Measurements from ENCODE around the gene ANGEL1.

The ANGEL1 gene, protein sequence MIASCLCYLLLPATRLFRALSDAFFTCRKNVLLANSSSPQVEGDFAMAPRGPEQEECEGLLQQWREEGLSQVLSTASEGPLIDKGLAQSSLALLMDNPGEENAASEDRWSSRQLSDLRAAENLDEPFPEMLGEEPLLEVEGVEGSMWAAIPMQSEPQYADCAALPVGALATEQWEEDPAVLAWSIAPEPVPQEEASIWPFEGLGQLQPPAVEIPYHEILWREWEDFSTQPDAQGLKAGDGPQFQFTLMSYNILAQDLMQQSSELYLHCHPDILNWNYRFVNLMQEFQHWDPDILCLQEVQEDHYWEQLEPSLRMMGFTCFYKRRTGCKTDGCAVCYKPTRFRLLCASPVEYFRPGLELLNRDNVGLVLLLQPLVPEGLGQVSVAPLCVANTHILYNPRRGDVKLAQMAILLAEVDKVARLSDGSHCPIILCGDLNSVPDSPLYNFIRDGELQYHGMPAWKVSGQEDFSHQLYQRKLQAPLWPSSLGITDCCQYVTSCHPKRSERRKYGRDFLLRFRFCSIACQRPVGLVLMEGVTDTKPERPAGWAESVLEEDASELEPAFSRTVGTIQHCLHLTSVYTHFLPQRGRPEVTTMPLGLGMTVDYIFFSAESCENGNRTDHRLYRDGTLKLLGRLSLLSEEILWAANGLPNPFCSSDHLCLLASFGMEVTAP

DNA sequence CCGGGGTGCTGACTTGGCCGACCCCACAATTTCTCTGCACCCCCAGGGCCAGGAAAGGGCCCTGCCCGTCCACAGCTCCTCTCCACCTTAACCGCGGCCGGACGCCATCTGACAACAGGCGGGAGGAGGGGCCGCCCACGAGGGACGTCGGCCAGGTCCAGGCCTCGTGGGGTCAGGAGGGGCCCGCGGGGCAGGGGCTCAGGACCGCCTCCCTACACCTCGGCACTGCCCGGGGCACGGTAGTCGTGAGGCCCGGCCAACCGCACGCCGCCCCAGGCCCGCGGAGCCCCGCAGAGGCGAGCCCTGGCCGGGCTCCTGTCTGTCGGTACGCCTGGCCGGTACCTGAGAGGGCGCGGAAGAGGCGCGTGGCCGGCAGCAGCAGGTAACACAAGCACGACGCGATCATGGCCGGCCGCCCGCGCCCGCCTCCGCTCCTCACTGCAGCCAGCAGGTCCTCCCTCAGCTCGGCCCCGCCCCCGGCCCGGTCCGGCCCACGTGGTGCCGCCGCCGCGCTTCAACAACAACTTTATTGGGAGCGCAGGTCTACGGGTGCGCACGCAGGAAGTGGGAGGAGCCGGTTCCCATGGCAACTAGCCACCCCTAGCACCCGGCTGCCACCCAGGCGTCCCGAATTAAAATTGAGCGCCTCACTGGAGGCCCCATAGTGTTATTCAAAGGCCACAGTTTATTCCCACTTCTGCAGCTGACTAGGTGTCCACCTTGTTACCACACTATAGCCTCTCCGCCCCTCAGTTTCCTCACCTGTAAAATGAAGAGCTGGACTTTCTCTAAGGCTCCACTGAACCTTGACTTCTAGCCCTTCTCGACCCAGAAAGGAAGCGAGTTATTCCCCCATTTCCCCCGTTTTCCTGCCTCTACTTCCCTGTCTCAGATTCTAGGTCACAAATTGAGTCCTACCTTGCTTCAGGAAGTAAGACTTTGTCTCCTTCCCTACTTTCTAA, at the start of gene ANGEL1:
TSS of gene ANGEL1 (minus strand) at position 461 of the 962 bp plus-strand sequence. CDS start at position 406, 55 bp downstream.
- peak; percentile 97 for DNase-seq

DNA sequence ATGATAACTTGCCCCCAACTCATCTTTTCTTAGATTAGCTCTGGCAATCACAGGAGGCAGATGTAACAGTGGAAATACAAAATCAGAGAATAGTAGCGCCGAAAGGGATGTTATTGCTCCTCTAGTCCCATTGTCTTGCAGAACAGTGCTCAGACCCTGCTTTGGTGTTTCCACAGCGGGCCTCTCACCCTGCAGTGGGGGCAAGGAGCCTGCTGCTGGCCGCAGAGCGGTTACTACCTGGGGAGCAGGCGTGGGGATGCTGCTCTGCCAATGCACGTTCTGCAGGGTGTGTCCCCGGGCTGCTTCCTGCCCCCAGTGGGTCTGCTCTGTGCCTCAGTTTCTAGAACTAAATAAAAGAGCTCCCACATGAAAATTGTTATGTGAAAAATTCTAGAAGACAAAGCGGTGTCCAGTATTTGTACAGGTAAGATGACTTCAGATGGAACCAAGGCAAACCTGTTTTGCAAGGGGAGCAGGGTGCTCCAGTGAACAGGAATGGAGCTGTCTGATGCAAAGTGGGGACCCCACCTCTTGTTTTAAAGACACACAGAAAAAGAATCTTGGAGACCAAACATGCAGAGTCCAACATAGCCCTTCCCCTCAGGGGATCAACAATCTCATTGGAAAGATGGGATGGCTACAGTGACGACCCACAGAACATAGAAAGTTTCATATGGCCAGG, 49.0 kb upstream of the ANGEL1 start:
- DNase-seq, result no peak

DNA sequence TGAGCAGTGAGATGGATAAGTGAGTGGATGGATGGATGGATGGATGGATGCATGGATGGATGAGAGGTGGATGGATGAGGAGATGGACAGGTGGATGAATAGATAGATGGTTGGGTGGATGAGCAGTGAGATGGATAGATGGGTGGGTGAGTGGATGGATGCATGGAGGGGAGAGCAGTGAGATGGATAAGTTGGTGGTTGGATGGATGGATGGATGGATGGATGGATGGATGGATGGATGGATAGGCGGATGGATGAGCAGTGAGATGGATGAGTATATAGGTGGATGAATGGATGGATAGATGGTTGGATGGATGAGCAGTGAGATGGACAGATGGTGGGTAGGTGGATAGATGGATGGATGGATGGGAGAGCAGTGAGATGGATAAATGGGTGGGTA, 44.1 kb upstream of the ANGEL1 start:
- no peak for DNase-seq

DNA sequence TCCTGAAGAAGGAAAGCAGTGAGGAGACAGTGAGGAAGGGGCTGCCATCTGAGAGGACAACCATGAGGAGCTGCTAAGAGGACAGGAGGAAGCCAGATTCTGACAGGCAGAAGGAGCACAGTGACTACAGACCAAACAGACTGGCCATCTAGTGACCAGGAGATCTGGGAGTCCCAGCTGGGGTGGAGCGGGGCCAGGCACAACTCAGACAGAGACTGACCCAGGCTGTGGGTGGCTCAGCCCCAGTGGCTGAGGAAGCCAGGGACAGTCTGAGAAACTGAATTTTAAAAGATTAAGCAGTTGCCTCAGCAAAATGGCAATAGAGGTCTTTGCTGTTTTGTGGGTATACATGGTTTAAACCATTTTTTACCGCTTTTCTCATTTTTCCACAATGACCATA, 42.4 kb upstream of the ANGEL1 start:
- DNase-seq, result no peak

DNA sequence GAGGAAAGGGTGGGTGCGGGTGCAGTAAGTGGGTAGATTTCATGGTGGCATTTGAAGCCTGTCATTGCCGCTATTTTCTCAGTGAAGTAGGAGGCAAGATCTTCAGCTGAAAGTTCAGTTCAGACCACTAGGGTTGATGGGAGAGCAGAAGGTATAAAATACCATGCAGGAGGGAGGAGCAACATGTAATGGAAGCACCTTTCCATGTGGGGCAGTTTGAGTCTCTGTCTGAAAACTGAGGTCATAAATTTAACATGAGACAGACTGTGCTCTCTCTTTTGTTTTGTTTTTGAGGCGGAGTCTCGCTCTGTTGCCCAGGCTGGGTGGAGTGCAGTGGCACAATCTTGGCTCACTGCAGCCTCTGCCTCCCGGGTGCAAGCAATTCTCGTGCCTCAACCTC, 36.2 kb upstream of the ANGEL1 start:
- no peak for DNase-seq

DNA sequence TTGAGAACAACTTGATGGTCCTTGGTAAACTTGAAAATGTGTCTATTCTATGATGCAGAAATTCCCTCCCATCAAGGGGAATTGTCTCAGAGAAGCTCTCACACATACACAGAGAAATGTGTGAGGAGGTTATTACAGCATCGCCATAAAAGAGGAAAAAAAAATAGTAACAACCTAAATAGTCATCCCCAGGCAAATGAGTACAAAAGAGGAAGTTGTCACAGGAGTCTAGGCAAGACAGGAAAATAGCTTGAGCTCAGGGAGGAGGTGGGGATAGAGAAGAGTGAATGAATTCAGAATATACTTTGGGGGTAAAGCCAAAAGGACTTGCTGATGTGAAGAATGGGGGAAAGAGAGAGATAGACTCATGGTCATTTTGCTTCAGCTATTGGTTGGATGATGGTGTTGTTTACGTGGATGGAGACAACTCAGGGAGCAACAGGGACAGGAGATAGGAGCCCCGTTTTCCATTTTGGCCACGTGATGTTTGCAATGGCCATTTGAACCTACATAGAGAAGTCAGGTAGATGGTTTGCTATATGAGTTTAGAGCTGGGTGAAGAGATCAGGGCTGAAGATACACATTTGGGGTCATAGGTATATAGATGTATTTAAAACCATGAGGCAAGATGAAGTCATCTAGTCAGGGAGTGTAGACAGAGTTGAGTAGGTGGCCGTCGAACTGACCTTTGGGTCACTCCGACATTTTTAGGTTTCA, 33.8 kb upstream of the ANGEL1 start:
- no peak for DNase-seq

DNA sequence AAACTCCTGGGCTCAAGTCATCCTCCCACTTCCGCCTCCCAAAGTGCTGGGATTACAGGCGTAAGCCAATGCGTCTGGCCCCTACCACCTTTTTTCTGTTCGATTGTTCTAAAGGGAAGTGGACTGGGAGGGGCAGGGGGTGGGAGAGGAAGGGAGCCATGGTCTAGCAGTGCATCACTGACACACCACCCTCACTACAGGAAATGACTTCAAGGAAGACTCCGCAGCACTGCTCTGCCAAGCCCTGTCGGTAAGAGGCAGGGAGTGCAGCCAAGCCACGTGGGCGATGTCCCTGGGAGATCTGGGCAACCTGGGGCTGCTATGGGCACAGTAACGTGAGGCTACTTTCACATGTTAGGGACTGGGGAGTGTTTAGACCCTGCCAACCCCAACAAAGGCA, 31.5 kb upstream of the ANGEL1 start:
- peak; percentile 68 for DNase-seq

DNA sequence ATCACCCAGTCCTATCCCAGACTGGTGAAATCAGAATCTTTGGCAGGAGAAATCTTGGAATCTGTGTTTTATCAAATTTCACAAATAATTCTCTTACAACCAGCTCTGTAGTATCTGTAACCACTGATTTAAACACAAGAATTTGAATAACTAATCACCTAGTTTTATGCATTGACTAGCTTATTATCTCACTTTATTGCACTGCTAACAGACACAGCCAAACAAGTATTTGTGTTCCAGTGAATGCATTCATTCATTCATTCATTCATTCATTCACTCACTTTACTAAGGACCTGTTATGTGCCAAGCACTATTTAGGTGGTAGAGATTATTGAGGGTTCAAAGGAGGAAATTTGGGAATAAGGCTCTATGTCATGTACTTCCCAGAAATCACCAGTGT, 29.7 kb upstream of the ANGEL1 start:
- no peak for DNase-seq

DNA sequence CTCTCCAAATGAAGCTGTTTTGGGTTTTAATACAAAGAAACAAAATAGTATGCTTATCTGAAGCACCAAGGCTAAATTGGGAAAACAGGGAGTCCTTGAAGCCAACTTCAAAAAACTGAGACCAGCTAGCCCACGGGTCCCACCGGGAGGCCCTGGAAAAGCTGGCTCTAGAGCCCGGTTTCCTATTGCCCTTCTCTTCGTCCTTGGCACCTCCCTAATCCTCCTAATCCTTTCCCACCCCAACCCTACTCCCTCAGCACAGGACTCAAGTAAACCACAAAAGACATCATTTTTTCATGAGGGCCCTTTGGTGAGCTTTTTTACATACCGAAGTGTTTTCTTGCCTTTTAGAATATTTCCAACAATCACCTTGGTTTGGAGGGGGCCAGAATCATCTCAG, 24.8 kb upstream of the ANGEL1 start:
- DNase-seq, result no peak

DNA sequence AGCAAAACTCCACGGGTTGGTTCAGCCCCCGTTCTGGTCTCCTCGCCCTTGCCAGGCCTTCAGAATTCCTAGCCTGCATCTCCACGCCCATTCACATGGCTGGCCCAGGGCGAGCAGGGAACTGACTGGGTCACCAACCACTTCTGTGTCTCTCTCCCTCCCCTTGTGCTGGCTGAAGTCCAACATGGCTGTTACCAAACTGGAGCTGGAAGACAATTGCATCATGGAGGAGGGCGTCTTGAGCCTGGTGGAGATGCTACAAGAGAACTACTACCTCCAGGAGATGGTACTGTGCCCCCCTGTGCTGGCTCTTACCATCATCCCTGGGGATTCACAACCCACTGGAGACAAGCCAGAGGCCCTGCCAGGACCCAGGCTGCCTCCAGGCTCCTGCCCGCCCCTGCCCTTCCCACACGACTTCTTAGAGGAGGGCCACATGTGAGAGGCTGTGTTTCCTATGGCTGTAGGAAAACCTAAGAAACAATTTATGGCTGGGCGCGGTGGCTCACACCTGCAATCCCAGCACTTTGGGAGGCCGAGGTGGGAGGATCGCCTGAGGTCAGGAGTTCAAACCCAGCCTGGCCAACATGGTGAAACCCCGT, 23.4 kb upstream of the ANGEL1 start:
- no peak for DNase-seq

DNA sequence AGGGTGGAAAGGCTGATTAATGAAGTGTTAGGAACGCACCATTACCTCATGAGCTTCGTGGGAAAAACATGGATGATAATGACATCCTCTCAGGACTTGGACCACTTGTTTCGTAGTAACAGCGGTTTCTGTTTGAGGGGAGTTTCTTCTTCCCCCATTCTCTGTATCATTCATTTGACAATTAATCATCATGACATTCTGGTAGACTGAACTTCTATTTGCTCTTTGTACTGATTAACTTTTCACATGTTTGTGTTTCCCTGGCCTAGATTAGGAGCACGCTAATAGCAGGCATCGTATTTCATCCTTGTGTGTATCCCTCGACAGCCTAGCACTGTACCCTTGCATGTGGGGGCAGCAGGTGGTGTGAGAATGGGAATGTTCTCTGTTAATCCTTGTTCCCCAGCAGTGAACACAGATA, 21.6 kb upstream of the ANGEL1 start:
- DNase-seq, result no peak

DNA sequence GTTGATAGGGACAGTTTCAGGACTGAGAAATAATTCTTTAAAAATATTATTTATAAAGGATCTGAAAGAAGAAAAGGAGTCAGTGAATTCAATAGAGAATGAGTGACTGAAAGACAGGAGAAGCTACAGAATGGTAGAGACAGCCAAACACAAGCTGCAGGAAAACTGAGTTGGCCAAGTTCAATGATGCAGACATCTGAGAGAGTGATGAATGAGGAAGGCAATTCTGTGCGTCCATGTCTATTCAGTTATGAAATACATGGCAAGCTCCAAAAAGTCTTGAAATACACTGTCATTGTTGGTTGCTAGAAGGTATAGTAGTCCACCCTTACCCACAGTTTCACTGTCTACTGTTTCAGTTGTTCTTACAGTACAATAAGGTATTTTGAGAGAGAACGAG, 20.3 kb upstream of the ANGEL1 start:
- DNase-seq, result no peak

DNA sequence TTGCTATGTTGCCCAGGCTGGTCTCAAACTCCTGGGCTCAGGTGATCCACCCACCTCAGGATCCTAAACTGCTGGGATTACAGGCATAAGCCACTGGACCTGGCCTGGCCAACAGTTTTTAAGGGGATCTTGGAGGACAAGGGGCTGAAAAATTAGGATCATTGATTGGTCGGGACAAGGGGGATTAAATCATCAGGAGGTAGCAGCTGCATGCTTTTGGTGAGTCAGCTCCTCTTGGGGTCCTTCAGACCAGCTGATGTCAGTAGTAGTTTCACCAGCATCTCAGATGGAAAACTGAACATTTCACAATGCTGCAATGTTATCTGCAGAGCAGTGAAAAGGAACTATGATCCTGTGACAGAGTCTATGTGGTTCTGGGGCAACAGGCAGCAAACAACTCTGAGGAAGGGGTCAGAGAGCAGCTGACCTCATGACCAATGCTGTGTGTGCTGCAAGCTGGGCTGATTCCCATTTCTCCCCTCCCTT, 19.9 kb upstream of the ANGEL1 start:
- no peak for DNase-seq

DNA sequence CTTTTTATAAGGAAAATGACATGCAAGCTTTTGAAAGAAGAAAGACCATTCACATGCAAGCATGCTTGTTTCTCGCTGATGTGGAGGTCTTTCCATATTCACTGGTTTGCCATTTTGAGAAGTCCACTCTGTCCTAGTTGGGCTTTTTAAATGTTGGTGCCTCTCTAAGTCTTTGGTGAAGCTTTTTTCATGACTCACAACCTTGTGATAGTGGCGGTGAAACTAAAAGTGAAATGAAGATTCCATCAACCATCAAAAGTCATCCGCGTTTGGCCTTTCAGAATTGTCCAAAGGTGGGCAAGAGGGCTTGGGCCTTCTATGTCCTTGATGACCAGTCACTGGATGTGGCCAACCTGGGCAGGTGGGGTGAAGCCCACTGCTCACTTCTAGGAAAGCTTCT, 17.9 kb upstream of the ANGEL1 start:
- no peak for DNase-seq

DNA sequence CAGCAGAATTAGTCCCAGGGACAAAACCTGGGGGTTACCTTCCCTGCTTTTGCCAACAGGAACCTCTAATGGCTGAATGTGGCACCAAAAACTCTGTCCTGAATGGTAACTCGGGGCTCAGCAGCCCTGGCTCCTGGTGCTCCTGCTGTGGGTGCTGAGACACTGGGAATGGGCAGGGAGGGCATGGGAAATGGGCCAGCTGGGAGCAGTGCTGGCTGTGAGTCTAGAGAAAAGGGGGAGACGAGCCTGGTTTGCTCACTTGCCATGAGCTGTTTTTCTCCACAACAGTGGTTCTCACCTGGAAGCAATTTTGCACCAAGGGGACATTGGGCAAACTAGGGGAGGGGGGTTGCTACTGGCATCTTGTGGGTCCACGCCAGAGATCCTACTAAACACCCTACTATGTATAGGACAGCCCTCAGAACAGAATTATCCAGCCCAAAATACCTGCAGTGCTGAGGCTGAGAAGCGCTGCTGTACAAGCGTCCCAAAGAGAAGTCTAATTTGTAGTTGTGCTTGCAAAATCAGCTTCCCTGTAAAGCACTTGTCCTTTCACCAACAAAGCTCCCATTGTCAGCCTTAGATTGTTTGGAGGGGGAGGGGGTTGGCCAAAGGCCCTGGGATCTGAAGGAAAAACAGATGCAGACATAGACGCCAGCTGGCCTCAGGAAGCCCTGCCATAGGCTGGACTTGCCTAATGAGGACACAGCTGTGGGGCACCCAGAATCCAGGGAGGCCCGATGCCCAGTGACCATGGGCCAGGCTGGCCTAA, 17.2 kb upstream of the ANGEL1 start:
- no peak for DNase-seq

DNA sequence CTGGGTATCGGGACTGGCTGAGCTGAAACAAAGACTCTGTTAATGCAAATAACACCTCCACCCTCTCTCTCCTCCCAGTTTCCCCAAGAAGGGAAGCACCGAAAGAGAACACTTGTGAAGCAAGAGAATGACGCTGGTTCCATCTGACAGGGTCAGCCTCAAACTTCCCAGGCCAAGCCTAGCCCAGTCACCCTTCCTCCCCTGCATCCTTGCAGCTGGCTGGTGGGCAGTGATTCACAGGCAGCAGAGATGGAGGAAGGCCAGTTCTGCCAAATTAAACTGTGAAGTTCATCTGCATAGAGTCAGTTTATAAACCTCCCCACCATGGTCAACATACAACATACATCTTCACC, 16.3 kb upstream of the ANGEL1 start:
- DNase-seq, result no peak

DNA sequence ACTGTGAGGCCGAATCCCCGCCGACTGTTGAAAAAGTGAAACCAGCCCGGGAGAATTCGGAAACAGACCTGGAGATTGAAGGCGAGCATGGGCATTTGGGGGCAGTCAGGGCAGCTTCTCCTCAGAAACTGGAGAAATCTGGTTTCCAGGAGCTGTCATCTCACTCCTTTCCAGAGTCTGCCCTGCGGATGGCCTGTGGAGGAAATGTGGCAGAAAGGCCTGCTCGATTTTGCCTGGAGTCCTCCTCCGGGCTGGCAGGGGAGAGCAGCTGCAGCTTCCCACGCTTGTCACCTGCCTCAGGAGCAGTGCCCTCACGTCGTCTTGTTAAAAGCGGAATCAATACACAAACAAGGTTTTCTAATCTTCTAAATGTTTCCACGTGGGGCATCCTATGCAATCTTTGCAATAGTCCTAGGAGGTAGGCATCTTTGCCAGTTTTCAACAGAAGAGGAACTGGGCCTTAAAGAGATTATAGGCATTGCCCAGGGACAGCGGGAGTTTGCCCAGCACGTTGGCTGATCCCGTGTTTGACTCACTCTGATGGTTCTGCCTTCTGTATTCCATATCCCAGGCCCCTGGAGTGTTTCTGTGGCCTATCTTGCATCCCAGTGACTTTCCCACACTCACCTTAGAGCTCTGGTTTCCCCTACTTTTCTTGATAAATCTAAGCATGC, 15.8 kb upstream of the ANGEL1 start:
- no peak for DNase-seq

DNA sequence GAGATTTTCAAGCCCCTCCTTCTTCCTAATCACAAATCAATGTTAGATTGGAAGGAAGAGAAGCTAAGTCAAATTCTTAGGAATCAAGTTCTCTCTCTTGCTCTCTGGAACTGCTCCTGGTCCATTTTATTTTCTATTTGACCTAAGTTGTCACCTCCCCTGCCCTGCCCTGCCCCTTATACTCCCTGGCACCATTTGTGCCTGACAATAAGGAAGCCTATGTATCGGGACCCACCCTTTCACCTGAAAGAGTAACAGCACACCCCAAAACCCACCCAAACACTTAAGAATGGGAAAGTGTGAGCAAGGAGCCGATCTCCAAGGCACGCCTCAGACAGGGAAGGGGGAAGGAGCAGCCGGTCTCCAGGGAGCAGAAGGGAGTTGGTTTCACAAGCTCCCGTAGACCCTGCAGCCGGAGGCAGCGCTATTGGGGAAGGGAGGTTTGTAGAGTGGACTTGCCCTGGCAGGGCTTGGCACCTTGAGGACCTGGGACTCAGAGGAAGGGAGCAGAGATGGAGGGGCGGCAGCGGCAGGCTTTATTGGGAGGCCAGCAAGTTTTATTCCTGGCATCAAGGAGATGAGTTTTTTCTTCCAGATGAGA, 15.1 kb upstream of the ANGEL1 start:
- no peak for DNase-seq

DNA sequence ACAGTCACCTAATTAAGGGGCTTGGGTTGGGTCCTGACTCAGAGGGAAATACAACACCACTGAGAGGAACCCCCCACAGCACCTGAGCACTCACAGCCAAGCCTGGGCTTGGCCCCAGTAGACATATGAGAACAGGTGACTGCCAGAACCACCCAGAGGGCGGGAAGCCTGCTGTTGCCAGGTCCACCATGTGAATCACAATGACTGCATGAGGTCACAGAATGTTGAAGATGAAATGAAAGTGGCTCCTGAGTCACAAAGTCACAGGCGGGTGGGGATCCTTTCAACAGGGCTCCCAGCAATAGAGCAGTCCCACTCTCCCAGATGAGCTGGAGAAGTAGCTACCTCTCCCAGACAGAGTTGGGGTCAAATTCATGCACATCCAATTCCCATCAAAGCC, 13.4 kb upstream of the ANGEL1 start, which contains the start of gene LRRC74A:
TSS of gene LRRC74A (plus strand) at position 287 of the 400 bp plus-strand sequence. CDS start 290 bp downstream, outside the sequence.
- DNase-seq, result no peak

DNA sequence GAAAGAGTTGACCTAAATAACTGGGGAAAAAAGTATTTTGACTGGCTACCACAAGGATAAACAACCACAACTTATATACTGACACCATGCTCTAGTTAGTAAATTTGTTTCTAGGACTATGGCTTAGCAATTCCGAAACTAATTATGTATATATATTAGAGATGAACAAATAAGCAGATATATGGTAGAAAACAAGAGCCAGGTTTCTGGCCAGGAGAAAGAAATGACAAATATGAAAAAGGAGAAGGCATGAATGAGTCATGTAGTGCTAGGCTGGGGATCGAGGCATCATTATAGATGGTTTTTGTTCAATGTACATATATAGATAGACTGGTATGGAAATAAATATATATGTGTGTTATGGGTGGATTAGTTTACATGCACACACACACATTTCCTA, 8.0 kb upstream of the ANGEL1 start:
- DNase-seq, result no peak

All from stimulated activated CD4-positive, alpha-beta T cell treated with anti-CD3 and anti-CD28 coated beads, Interleukin-4, amount 100 ng/mL, for 24 hours (primary cell).